GM13977 (cell line): ENCODE data around the gene APEX1.
"Not testable (repeated sequence)": the region's sequence is repeated elsewhere in the genome, so short reads cannot be mapped to it uniquely, and the experiment has no call there.

Experiments used
- DNase-seq: peaks from one replicate; pipeline ENCODE4 v3.0.0; 2012; ENCODE audit warnings: low spot score
- in situ Hi-C: fragments of 300-500 bp; cut with MboI; formaldehyde crosslinking; loops from one replicate; pipeline ENCODE4 v1.12.0; 2022; ENCODE audit warnings: low sequenced_read_pairs, low pct_unique_long_range_greater_than_20kb, mixed read lengths, inconsistent platforms; ENCODE audit not compliant: unreplicated experiment
- TF ChIP-seq, protein P1 (sequence below): IDR thresholded peaks from 2 replicates; pipeline ENCODE4 v1.5.1; 2012; ENCODE audit warnings: mild to moderate bottlenecking, control low read depth; ENCODE audit not compliant: insufficient read depth; ENCODE audit errors: extremely low read depth, missing control alignments

Gene APEX1

DNA sequence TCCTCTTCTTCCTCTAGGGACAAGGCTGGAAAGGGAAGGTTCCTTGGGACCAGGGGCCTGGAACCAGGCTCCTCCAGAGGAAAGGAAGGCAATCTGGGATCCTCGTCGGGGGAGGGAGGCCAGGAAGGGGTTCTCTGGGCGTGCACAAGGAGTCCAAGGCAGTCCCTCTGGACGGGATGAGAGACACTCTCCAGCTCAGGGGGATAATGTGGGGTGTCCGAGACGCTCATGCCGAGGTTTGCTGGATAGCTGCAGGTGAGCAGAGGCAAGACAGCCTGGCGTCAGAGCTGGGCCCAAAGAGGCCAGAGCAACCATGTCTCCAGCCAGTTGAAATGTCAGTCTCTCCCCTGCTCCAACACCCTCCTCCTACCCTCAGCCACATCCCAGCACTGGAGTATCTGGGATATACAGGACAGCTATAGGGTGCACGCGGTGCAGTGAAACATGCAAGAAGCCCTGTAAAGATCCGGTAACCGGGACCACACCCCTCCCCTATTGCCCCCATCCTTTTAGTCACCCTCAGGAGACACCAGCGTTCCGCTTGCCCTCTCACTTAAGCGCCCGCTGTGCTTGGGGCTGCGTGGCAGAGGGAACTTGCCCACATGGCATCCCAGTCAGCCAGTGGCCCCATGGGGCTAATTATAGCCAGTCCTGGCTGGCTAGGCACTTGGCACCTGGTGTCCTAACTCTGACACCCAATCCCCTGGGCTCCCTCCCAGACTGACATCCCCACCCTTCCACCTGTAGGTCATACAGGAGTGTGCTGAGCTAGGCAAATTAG, 19.3 kb upstream of the APEX1 start, which contains the start of gene KLHL33:
KLHL33 (minus strand) TSS at position 585 of the 781 bp plus-strand sequence; CDS start at position 230, 355 bp downstream.
- DNase-seq = no peak
- in situ Hi-C loops = no loop called here
- TF ChIP-seq, protein P1, sequence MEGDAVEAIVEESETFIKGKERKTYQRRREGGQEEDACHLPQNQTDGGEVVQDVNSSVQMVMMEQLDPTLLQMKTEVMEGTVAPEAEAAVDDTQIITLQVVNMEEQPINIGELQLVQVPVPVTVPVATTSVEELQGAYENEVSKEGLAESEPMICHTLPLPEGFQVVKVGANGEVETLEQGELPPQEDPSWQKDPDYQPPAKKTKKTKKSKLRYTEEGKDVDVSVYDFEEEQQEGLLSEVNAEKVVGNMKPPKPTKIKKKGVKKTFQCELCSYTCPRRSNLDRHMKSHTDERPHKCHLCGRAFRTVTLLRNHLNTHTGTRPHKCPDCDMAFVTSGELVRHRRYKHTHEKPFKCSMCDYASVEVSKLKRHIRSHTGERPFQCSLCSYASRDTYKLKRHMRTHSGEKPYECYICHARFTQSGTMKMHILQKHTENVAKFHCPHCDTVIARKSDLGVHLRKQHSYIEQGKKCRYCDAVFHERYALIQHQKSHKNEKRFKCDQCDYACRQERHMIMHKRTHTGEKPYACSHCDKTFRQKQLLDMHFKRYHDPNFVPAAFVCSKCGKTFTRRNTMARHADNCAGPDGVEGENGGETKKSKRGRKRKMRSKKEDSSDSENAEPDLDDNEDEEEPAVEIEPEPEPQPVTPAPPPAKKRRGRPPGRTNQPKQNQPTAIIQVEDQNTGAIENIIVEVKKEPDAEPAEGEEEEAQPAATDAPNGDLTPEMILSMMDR = no peak

DNA sequence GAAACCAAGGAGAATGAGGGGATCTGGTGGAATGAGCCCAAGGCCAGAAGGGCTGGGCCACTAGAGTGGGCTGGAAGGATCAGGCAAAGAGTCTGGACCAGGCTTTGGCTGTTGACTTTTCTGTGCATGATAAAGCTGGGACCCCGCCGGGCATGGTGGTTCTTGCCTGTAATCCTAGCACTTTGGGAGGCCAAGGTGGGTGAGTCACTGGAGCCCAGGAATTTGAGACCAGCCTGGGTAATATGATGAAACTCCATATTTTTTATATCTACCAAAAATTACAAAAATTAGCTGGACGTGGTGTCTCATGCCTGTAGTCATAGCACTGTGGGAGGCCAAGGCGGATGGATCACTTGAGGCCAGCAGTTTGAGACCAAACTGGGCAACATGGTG, 18.7 kb upstream of the APEX1 start:
- in situ Hi-C loops = no loop called here
- DNase-seq = no peak
- TF ChIP-seq, protein P1 = no peak

DNA sequence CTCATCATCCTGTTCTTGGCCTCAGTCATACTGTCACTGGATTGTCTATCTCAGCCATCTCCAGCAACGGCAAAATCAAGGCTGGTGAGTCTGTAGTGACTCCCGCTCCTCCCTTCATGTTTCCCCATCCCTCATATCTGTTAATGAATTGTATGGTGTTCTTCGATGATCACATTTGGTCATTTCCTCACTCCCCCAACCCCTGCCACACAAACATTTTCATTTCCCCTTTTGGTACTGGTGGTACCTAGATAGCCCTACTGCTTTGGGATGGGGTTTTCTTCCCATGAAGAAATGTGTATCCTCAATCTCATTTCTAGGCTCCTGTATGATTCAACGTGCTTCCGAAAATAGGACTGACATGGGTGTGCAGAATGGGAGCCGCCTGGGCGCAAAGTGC, 16.4 kb upstream of the APEX1 start:
- TF ChIP-seq, protein P1 = no peak
- DNase-seq = no peak
- in situ Hi-C loops = no loop called here

DNA sequence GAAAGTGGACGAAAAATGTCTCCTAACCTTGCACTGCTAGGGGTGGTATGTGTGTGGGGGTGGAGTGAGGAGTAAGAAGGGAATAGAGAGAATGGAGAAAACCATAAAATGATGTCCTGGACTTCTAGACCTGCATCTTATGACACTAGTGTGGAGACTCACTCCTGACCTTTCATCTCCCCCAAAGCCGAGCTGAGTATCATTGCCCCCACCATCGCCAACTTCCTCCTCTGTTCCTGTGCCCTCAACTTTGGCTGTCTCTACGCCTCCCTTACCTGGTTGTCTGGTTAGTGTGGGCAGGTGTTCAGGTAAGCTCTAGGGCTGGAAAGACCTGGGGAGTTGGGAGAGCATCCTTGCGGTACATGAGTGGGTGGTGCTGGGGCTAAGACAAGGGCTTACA, 14.6 kb upstream of the APEX1 start:
- DNase-seq = no peak
- in situ Hi-C loops = no loop called here
- TF ChIP-seq, protein P1 = no peak

DNA sequence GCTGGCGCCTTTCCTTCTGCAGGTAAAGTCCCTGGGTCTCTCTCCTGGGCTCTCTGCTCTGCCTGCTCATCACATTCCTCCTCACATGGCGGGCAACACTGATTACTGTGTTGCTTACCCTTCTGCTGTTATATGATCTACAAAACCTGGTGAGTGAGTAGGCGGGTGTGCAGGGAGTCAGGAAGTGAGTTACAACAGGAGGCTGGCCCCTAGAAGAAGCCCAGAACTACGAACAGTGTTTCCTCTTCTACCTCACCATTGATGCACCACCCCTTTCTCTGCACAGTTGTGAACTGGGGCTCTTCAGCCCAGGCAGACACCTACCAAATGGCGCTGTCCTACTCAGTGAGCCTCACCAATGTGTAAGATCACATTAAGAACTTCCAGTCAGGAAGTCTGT, 14.1 kb upstream of the APEX1 start:
- in situ Hi-C loops = no loop called here
- TF ChIP-seq, protein P1 = no peak
- peak; percentile 58 for DNase-seq

DNA sequence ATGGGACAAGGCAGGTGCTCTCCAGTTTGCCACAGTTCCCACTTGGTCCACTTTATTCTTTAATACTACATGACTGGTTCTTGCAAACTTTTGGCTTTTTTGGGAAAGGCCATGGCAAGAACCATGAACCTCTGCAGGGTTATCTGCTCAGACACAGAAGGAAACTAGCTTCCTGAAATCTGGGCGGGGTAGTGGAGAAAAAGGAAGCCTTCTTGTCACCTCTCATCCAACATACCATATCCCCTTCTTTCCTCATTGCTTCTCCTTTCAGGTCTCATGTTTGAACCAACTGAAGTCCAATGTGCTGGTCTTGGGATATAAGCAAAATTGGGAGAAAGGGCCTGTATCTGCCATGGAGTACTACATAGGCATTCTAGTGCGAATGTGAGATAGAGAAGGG, 13.6 kb upstream of the APEX1 start:
- DNase-seq = no peak
- TF ChIP-seq, protein P1 = no peak

DNA sequence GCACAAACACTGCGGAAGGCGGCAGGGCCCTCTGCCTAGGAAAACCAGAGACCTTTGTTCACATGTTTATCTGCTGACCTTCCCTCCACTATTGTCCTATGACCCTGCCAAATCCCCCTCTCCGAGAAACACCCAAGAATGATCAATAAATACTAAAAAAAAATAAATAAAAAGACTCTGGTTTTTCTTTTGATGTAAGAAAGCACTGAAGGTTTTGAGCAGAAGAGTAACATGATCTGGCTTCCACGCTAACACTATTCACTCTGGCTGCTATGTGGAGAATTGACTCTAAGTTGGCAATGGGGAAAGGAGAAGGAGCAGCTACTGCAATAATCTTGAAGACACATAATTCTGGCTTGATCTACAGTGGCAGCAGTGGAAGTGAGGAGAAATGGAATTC, 11.4 kb upstream of the APEX1 start:
- in situ Hi-C loops, DNase-seq: not testable (repeated sequence)

More for the DNA sequence above, 13.6 kb upstream of the APEX1 start:
- in situ Hi-C loops = no loop called here
